Spleen (tissue), 11 donors: ENCODE results near the gene MACROD2. TPM values are rescaled to one million over a fixed set of nuclear protein-coding genes. Genes with fewer than 3 reads are reported as not detected.

ENCODE experiments used
- DNase-seq: peaks from one replicate; pipeline ENCODE4 v3.0.0-alpha.2; 2020
- H3K27ac ChIP-seq, 8 donors: fragments of 200-600 bp; sonication (generic) in 7 of 8; 1 replicate in 4 of 8; 2 replicates in 4 of 8; pipeline versions ENCODE4 v1.5.0 to v1.8.0; 2016 to 2021; ENCODE audit warnings: inconsistent platforms in 4 of 8, mild to moderate bottlenecking in 4 of 8, moderate library complexity in 1 of 8
- H3K27me3 ChIP-seq, 7 donors: fragments of 200-600 bp; sonication (generic) in 6 of 7; replicated peaks in 1 of 7; 1 replicate in 4 of 7; 2 replicates in 3 of 7; pipeline versions ENCODE4 v1.5.0 to v1.8.0; 2016 to 2021; ENCODE audit warnings: inconsistent platforms in 3 of 7, mild to moderate bottlenecking in 1 of 7
- H3K36me3 ChIP-seq, 6 donors: fragments of 200-600 bp; sonication (generic) in 5 of 6; 1 replicate in 4 of 6; 2 replicates in 2 of 6; pipeline versions ENCODE4 v1.5.0 to v1.8.0; 2016 to 2021; ENCODE audit warnings: inconsistent platforms in 2 of 6
- H3K4me1 ChIP-seq, 6 donors: fragments of 200-600 bp; sonication (generic) in 5 of 6; 1 replicate in 3 of 6; 2 replicates in 3 of 6; pipeline versions ENCODE4 v1.5.0 to v1.8.0; 2016 to 2021; ENCODE audit warnings: inconsistent platforms in 3 of 6
- H3K4me3 ChIP-seq, 8 donors: fragments of 200-600 bp; sonication (generic) in 7 of 8; 1 replicate in 4 of 8; 2 replicates in 4 of 8; pipeline versions ENCODE4 v1.5.0 to v1.8.0; 2016 to 2021; ENCODE audit warnings: inconsistent platforms in 4 of 8, mild to moderate bottlenecking in 4 of 8, moderate library complexity in 2 of 8
- H3K9me3 ChIP-seq, 8 donors: fragments of 200-600 bp; sonication (generic) in 7 of 8; 1 replicate in 4 of 8; 2 replicates in 4 of 8; pipeline versions ENCODE4 v1.5.0 to v1.8.0; 2016 to 2021; ENCODE audit warnings: inconsistent platforms in 4 of 8
- CTCF ChIP-seq, 11 experiments: fragments of 200-600 bp in 7 of 11; fragments of 450-650 bp in 4 of 11; sonication (generic) in 4 of 11; IDR thresholded peaks in 8 of 11; conservative IDR thresholded peaks in 3 of 11; 1 replicate in 7 of 11; 2 replicates in 4 of 11; pipeline versions ENCODE4 v1.4.0 to v1.8.0; 2016 to 2021; ENCODE audit warnings: antibody characterized with exemption in 11 of 11, inconsistent platforms in 4 of 11, mild to moderate bottlenecking in 1 of 11
- POLR2A ChIP-seq, 3 donors: fragments of 450-650 bp; IDR thresholded peaks; one replicate each; pipeline ENCODE4 v1.5.1; 2017; ENCODE audit warnings: antibody characterized with exemption in 3 of 3, mild to moderate bottlenecking in 1 of 3
- POLR2AphosphoS5 ChIP-seq, 3 donors: sonication (generic); formaldehyde crosslinking; IDR thresholded peaks; one replicate each; pipeline ENCODE4 v1.5.1; 2017; ENCODE audit warnings: antibody characterized with exemption in 3 of 3
- WGBS, 5 donors: extraction: QIAGEN DNeasy Blood & Tissue Kit in 3 of 5; methylation state at CpG; one replicate each; pipeline versions ENCODE4 v1.1.5 to v1.1.7; 2013 to 2018; 5-methylcytosine and 5-hydroxymethylcytosine counted together
- intact Hi-C: fragments of 100-400 bp; cut with DNase I; formaldehyde crosslinking; loops from one replicate; pipeline ENCODE4 v1.15.0; 2023; ENCODE audit warnings: low total_unique reads
- polyA plus RNA-seq, 3 donors: library from polyadenylated mRNA; stranded (reverse); fragments of 200-250 nt; gene quantifications; one replicate each; pipeline ENCODE4 v1.2.1, GENCODE V29; 2013
- total RNA-seq, 7 donors: library from RNA; depleted of rRNA in 3 of 7; stranded (reverse); fragments of >200 nt in 3 of 7; fragmentation: NEBNext Ultra II Directional in 4 of 7; extraction: Animal tissue kit (Norgen Biotek cat#: 25700) in 4 of 7; gene quantifications; one replicate each; pipeline versions ENCODE4 v1.1.0 to v1.2.1, GENCODE V29; 2016 to 2021
- donor health status: healthy with polysubstance abuse.
- donor health status: DM: no; HTN: no; CAD: no; lungs with moderate emphysema.
- donor health status: DM: no; HTN: no; CAD: no.
- donor health status: Bipolar disorder and iron deficiency.
- donor health status: healthy.
- donor health status: DM: no; HTN: no; CAD: no.
- donor health status: DM: yes; HTN: yes; CAD: no.

The MACROD2 gene
- total and polyA plus RNA-seq, 10 donors: 1.5 to 4.7 (median 3.4) TPM

- no peak overlapping the region for H3K27ac ChIP-seq
- no peaks in the 10 kb centered on the region for H3K36me3 ChIP-seq
- H3K9me3 ChIP-seq: no peaks in the 10 kb centered on the region
- 78 to 90% (median 85%) methylated on average over 4 of the region's 4 CpGs for WGBS, 5 donors
- H3K27me3 ChIP-seq: no peaks in the 10 kb centered on the region
- DNase-seq: no peak
- H3K4me3 ChIP-seq: no peak overlapping the region
- H3K4me1 ChIP-seq: no peaks in the 10 kb centered on the region
- TF ChIP-seq POLR2AphosphoS5 (IDR thresholded peaks at IDR 0.05) (no peak), POLR2A (IDR thresholded peaks at IDR 0.05) (no peak), CTCF (IDR thresholded peaks at IDR 0.05 in 8 of 11, conservative IDR thresholded peaks at IDR 0.05 in 3 of 11) (no peak)
- intact Hi-C loops: no loop called here
Measured at GRCh38 chr20:14824996-14825395, 829.7 kb downstream of the MACROD2 start.

- Histone ChIP-seq H3K4me3 (no peak overlapping the region), H3K36me3 (no peaks in the 10 kb centered on the region), H3K27me3 (no peaks in the 10 kb centered on the region), H3K4me1 (no peaks in the 10 kb centered on the region), H3K27ac (no peak overlapping the region), H3K9me3 (no peaks in the 10 kb centered on the region)
- WGBS, 5 donors: 84 to 89% (median 85%) methylated on average over 17 of the region's 17 CpGs
- DNase-seq: no peak
- intact Hi-C loops: no loop called here
- TF ChIP-seq CTCF (IDR thresholded peaks at IDR 0.05 in 8 of 11, conservative IDR thresholded peaks at IDR 0.05 in 3 of 11) (no peak), POLR2A (IDR thresholded peaks at IDR 0.05) (no peak), POLR2AphosphoS5 (IDR thresholded peaks at IDR 0.05) (no peak)
Measured at GRCh38 chr20:14826543-14827313, 831.4 kb downstream of the MACROD2 start.

- intact Hi-C loops: no loop called here
- H3K4me3 ChIP-seq: no peak overlapping the region
- DNase-seq: no peak
- H3K4me1 ChIP-seq: no peaks in the 10 kb centered on the region
- 81 to 91% (median 87%) methylated on average over 1 of the region's 1 CpG for WGBS, 5 donors
- TF ChIP-seq POLR2AphosphoS5 (IDR thresholded peaks at IDR 0.05): no peak
- TF ChIP-seq POLR2A (IDR thresholded peaks at IDR 0.05): no peak
- no peak for TF ChIP-seq CTCF (IDR thresholded peaks at IDR 0.05 in 8 of 11, conservative IDR thresholded peaks at IDR 0.05 in 3 of 11)
- H3K27me3 ChIP-seq: no peaks in the 10 kb centered on the region
- no peaks in the 10 kb centered on the region for H3K36me3 ChIP-seq
- H3K27ac ChIP-seq: no peak overlapping the region
- no peaks in the 10 kb centered on the region for H3K9me3 ChIP-seq
Measured at GRCh38 chr20:14828459-14828858, 833.1 kb downstream of the MACROD2 start.

- Histone ChIP-seq H3K27me3 (no peaks in the 10 kb centered on the region), H3K27ac (no peak overlapping the region), H3K9me3 (no peaks in the 10 kb centered on the region), H3K36me3 (no peaks in the 10 kb centered on the region), H3K4me3 (no peak overlapping the region), H3K4me1 (no peaks in the 10 kb centered on the region)
- no peak for TF ChIP-seq POLR2AphosphoS5 (IDR thresholded peaks at IDR 0.05)
- no peak for TF ChIP-seq POLR2A (IDR thresholded peaks at IDR 0.05)
- TF ChIP-seq CTCF (IDR thresholded peaks at IDR 0.05 in 8 of 11, conservative IDR thresholded peaks at IDR 0.05 in 3 of 11): no peak
- WGBS, 5 donors: 52 to 69% (median 66%) methylated on average over 1 of the region's 1 CpG
- no peak for DNase-seq
- intact Hi-C loops: no loop called here
Measured at GRCh38 chr20:14829906-14830305, 834.6 kb downstream of the MACROD2 start.
